Ovary (tissue), 9 donors: ENCODE data around the gene HPCAL1. TPM values are rescaled to one million over a fixed set of nuclear protein-coding genes. Genes with fewer than 3 reads are reported as not detected.

Source experiments
- DNase-seq, 5 donors: peaks; one replicate each; pipeline ENCODE4 v3.0.0-alpha.2; 2019 to 2020
- H3K27ac ChIP-seq, 2 donors: fragments of 200-600 bp; one replicate each; pipeline versions ENCODE4 v1.5.1 to v1.8.0; 2019 to 2022
- H3K27me3 ChIP-seq: fragments of 200-600 bp; one replicate; pipeline ENCODE4 v1.8.0; 2022
- H3K36me3 ChIP-seq: fragments of 200-600 bp; sonication (generic); one replicate; pipeline ENCODE4 v1.5.1; 2019
- H3K4me1 ChIP-seq: one replicate; pipeline ENCODE4 v1.8.1; 2013; ENCODE audit warnings: mild to moderate bottlenecking, moderate library complexity; ENCODE audit not compliant: insufficient read depth
- H3K4me3 ChIP-seq: fragments of 200-600 bp; sonication (generic); one replicate; pipeline ENCODE4 v1.5.1; 2017
- H3K9me3 ChIP-seq, 2 donors: fragments of 200-600 bp in 1 of 2; sonication (generic) in 1 of 2; one replicate each; pipeline versions ENCODE4 v1.5.1 to v1.8.1; 2013 to 2019; ENCODE audit warnings: mild to moderate bottlenecking in 1 of 2, moderate library complexity in 1 of 2
- CTCF ChIP-seq, 3 donors: fragments of 450-650 bp in 2 of 3; fragments of 200-600 bp in 1 of 3; IDR thresholded peaks; one replicate each; pipeline versions ENCODE4 v1.5.1 to v1.8.0; 2016 to 2022; ENCODE audit warnings: antibody characterized with exemption in 3 of 3, mild to moderate bottlenecking in 1 of 3
- EP300 ChIP-seq: sonication (generic); formaldehyde crosslinking; IDR thresholded peaks from one replicate; pipeline ENCODE4 v1.6.1; 2017; ENCODE audit warnings: antibody characterized with exemption
- POLR2A ChIP-seq: fragments of 450-650 bp; IDR thresholded peaks from one replicate; pipeline ENCODE4 v1.6.1; 2017; ENCODE audit warnings: antibody characterized with exemption, mild to moderate bottlenecking, moderate library complexity
- WGBS, 3 donors: extraction: QIAGEN DNeasy Blood & Tissue Kit in 1 of 3; methylation state at CpG; one replicate each; pipeline versions ENCODE4 v1.1.5 to v1.1.7; 2013 to 2017; 5-methylcytosine and 5-hydroxymethylcytosine counted together
- intact Hi-C, 4 donors: fragments of 100-400 bp; cut with DNase I; formaldehyde crosslinking; loops; one replicate each; pipeline versions ENCODE4 v1.11.0 to v1.15.1; 2022 to 2023
- polyA plus RNA-seq, 2 donors: library from polyadenylated mRNA; stranded (reverse); fragments of 200-250 nt in 1 of 2; fragments of 350-450 nt in 1 of 2; fragmentation: Illumina TruSeq in 1 of 2; extraction: RNeasy Lipid Tissue Mini Kit (QIAGEN cat#74804) in 1 of 2; gene quantifications; one replicate each; pipeline ENCODE4 v1.2.3, GENCODE V29; 2013 to 2014
- total RNA-seq, 7 donors: library from RNA; depleted of rRNA in 2 of 7; stranded (reverse); fragments of >200 nt in 2 of 7; fragmentation: NEBNext Ultra II Directional in 3 of 7; extraction: Animal tissue kit (Norgen Biotek cat#: 25700) in 3 of 7; gene quantifications; one replicate each; pipeline versions ENCODE4 v1.1.0 to v1.2.4, GENCODE V29; 2016 to 2023
- donor health status: DM: no; HTN: no; CAD: no; lungs with moderate emphysema.
- donor health status: DM: no; HTN: no; CAD: no.
- donor health status: Bipolar disorder and iron deficiency.
- donor health status: DM: yes; HTN: yes; CAD: no.
- donor health status: DM: no; HTN: no; CAD: no.
- donor health status: DM: yes; HTN: yes; CAD: no.

Gene HPCAL1
- total and polyA plus RNA-seq, 9 donors, result 11.4 to 69.5 (median 18.5) TPM

- TF ChIP-seq EP300, result no peak
- no peak for TF ChIP-seq POLR2A
- no peak for TF ChIP-seq CTCF (IDR thresholded peaks at IDR 0.05)
- H3K4me3 ChIP-seq, result no peak overlapping the region
- H3K36me3 ChIP-seq, result no peaks in the 10 kb centered on the region
- no peaks in the 10 kb centered on the region for H3K4me1 ChIP-seq
- H3K27me3 ChIP-seq, result no peaks in the 10 kb centered on the region
- DNase-seq, result no peak
- WGBS, 3 donors, result 93 to 96% (median 96%) methylated on average over 9 of the region's 9 CpGs
- H3K9me3 ChIP-seq, result no peaks in the 10 kb centered on the region
- H3K27ac ChIP-seq, result no peak overlapping the region
- intact Hi-C loops, result no loop called here
These were observed 51.2 kb downstream of the HPCAL1 start for GRCh38 chr2:10353931-10354330.

- Histone ChIP-seq H3K4me1 (no peaks in the 10 kb centered on the region), H3K36me3 (no peaks in the 10 kb centered on the region), H3K9me3 (no peaks in the 10 kb centered on the region), H3K27ac (no peak overlapping the region), H3K27me3 (no peaks in the 10 kb centered on the region), H3K4me3 (no peak overlapping the region)
- intact Hi-C loops, result no loop called here
- DNase-seq, result no peak
- no peak for TF ChIP-seq EP300
- no peak for TF ChIP-seq POLR2A
- no peak for TF ChIP-seq CTCF (IDR thresholded peaks at IDR 0.05)
- WGBS, 3 donors, result 94% methylated on average over 10 of the region's 10 CpGs
These were observed 51.7 kb downstream of the HPCAL1 start for GRCh38 chr2:10354399-10354798.

- no peak for DNase-seq
- Histone ChIP-seq H3K4me1 (peaks cover 1% of the 10 kb centered on the region), H3K36me3 (no peaks in the 10 kb centered on the region), H3K27ac (no peak overlapping the region), H3K27me3 (no peaks in the 10 kb centered on the region), H3K9me3 (no peaks in the 10 kb centered on the region), H3K4me3 (no peak overlapping the region)
- TF ChIP-seq POLR2A (no peak), EP300 (no peak), CTCF (IDR thresholded peaks at IDR 0.05) (no peak)
- intact Hi-C loops, result no loop called here
- WGBS, 3 donors, result 92 to 95% (median 93%) methylated on average over 16 of the region's 16 CpGs
These were observed 53.1 kb downstream of the HPCAL1 start for GRCh38 chr2:10355471-10356438.

GRCh38 chr2:10356439-10356811 lies 53.7 kb downstream of the HPCAL1 start:
- Histone ChIP-seq H3K36me3 (no peaks in the 10 kb centered on the region), H3K4me3 (no peak overlapping the region), H3K4me1 (peaks cover 4% of the 10 kb centered on the region), H3K27ac (no peak overlapping the region), H3K9me3 (no peaks in the 10 kb centered on the region), H3K27me3 (no peaks in the 10 kb centered on the region)
- TF ChIP-seq CTCF (IDR thresholded peaks at IDR 0.05) (no peak), POLR2A (no peak), EP300 (no peak)
- WGBS, 3 donors, result 87 to 90% (median 90%) methylated on average over 8 of the region's 8 CpGs
- DNase-seq, result no peak
- intact Hi-C loops, result no loop called here
